NCI-H226 (cell line): ENCODE data around the gene MAPK8IP2.

Experiments
- DNase-seq: peaks from one replicate; pipeline ENCODE4 v3.0.0-alpha.2; 2015

MAPK8IP2 gene

GRCh38 chr22:50600538-50600937, at the start of gene MAPK8IP2:
Gene MAPK8IP2 (plus strand): TSS chr22:50600793. CDS start chr22:50600819, 26 bp downstream.
- DNase-seq: no peak

- DNase-seq: no peak
Observed at GRCh38 chr22:50551160-50551752, 49.3 kb upstream of the MAPK8IP2 start.

- no peak for DNase-seq
Observed at GRCh38 chr22:50553310-50553709, 47.3 kb upstream of the MAPK8IP2 start.

- DNase-seq: no peak
Observed at GRCh38 chr22:50556703-50557102, 43.9 kb upstream of the MAPK8IP2 start.

- DNase-seq: no peak
Observed at GRCh38 chr22:50560034-50560433, 40.6 kb upstream of the MAPK8IP2 start.

- no peak for DNase-seq
Observed at GRCh38 chr22:50561401-50562358, 38.9 kb upstream of the MAPK8IP2 start.

GRCh38 chr22:50562523-50563412, 37.8 kb upstream of the MAPK8IP2 start, which contains the start of gene SYCE3:
Gene SYCE3 (minus strand): TSS chr22:50562919. CDS start chr22:50556405, 6,514 bp downstream.
- peak; percentile 55 for DNase-seq

- no peak for DNase-seq
Observed at GRCh38 chr22:50563413-50564160, 37.0 kb upstream of the MAPK8IP2 start.

GRCh38 chr22:50564289-50564688, 36.3 kb upstream of the MAPK8IP2 start:
- no peak for DNase-seq

- no peak for DNase-seq
Observed at GRCh38 chr22:50567721-50568252, 32.8 kb upstream of the MAPK8IP2 start.

GRCh38 chr22:50568626-50569025, 32.0 kb upstream of the MAPK8IP2 start:
- no peak for DNase-seq

- no peak for DNase-seq
Observed at GRCh38 chr22:50569041-50569459, 31.5 kb upstream of the MAPK8IP2 start.

GRCh38 chr22:50569896-50570535, 30.6 kb upstream of the MAPK8IP2 start:
- DNase-seq: no peak

GRCh38 chr22:50570861-50571260, 29.7 kb upstream of the MAPK8IP2 start:
- DNase-seq: no peak

GRCh38 chr22:50571264-50572175, 29.1 kb upstream of the MAPK8IP2 start:
- no peak for DNase-seq

GRCh38 chr22:50572965-50573364, 27.6 kb upstream of the MAPK8IP2 start:
- no peak for DNase-seq

GRCh38 chr22:50573491-50574382, 26.9 kb upstream of the MAPK8IP2 start:
- DNase-seq: no peak

- no peak for DNase-seq
Observed at GRCh38 chr22:50574383-50574755, 26.2 kb upstream of the MAPK8IP2 start.

- DNase-seq: no peak
Observed at GRCh38 chr22:50575426-50575941, 25.1 kb upstream of the MAPK8IP2 start.
